HepG2 (cell line): ENCODE data around the gene RAET1E. TPM values are rescaled to one million over a fixed set of nuclear protein-coding genes. Genes with fewer than 3 reads are reported as not detected.

Experiments used
- ATAC-seq: fragments of 200-7000 bp; cut with Tn5 transposase; 3 replicates; pipeline ENCODE4 v1.9.1; 2020; ENCODE audit warnings: mild to moderate bottlenecking, moderate library complexity
- BruUV-seq: library from RNA; stranded (reverse); fragments of 400-500 nt; replicated peaks from 2 replicates; lab custom pipeline; 2021; lab: Mats Ljungman, UMichigan
- CTCF ChIA-PET: fragments of 300-600 bp; formaldehyde crosslinking; extraction: SDS; loops from one replicate; lab custom pipeline; 2021; ENCODE audit warnings: low total read pairs, inconsistent platforms, low intra/inter-chr PET ratio; lab: Yijun Ruan, JAX
- POLR2A ChIA-PET: fragments of 350-600 bp; sonication (Branson Sonifier 250); formaldehyde crosslinking; loops from one replicate; lab custom pipeline; 2020; ENCODE audit warnings: antibody characterized with exemption, inconsistent platforms; lab: Yijun Ruan, JAX
- DNase-seq: peaks from one replicate; pipeline ENCODE4 v3.0.0-alpha.2; 2015; ENCODE audit warnings: low spot score
- FAIRE-seq: peaks from 3 replicates; lab custom pipeline; 2011; peaks lifted over from hg19 to GRCh38; lab: Jason Lieb, UNC
- H2AFZ ChIP-seq: one replicate; pipeline ENCODE4 v1.6.1; 2011; ENCODE audit warnings: low read length, inconsistent platforms
- H3K27ac ChIP-seq: fragments of 300-600 bp; 3 replicates; pipeline ENCODE4 v1.8.0; 2011; ENCODE audit warnings: mixed run types, mild to moderate bottlenecking, mixed read lengths, low read length, inconsistent platforms; ENCODE audit not compliant: insufficient read depth; ENCODE audit errors: extremely low read length
- H3K27me3 ChIP-seq, 2 experiments: fragments of 200-600 bp in 1 of 2; 2 replicates in 1 of 2; 3 replicates in 1 of 2; pipeline versions ENCODE4 v1.6.0 to v1.8.0; 2011; ENCODE audit warnings: low read length in 2 of 2, mild to moderate bottlenecking in 2 of 2, moderate library complexity in 2 of 2, inconsistent platforms in 1 of 2; ENCODE audit not compliant: insufficient read depth in 2 of 2, control insufficient read depth in 1 of 2
- H3K36me3 ChIP-seq, 2 experiments: fragments of 200-600 bp in 1 of 2; replicated peaks in 1 of 2; 2 replicates in 1 of 2; 3 replicates in 1 of 2; pipeline versions ENCODE4 v1.5.1 to v1.8.0; 2011; ENCODE audit warnings: low read length in 2 of 2, inconsistent platforms in 1 of 2; ENCODE audit not compliant: insufficient read depth in 2 of 2, control insufficient read depth in 1 of 2
- H3K4me1 ChIP-seq: 2 replicates; pipeline ENCODE4 v1.5.1; 2012; ENCODE audit warnings: low read length, inconsistent platforms; ENCODE audit not compliant: insufficient read depth
- H3K4me2 ChIP-seq: 2 replicates; pipeline ENCODE4 v1.6.0; 2011; ENCODE audit warnings: low read depth, low read length, inconsistent platforms
- H3K4me3 ChIP-seq, 3 experiments: fragments of 200-600 bp in 1 of 3; sonication (generic), shearing (Covaris generic) in 1 of 3; replicated peaks in 1 of 3; 2 replicates each; pipeline ENCODE4 v1.5.1; 2011 to 2016; ENCODE audit warnings: low read length in 3 of 3, inconsistent platforms in 2 of 3, low read depth in 2 of 3, mild to moderate bottlenecking in 2 of 3, control low read depth in 1 of 3, mixed read lengths in 1 of 3; ENCODE audit not compliant: insufficient read depth in 1 of 3
- H3K79me2 ChIP-seq: one replicate; pipeline ENCODE4 v1.6.1; 2011; ENCODE audit warnings: low read length, inconsistent platforms; ENCODE audit not compliant: insufficient read depth
- H3K9ac ChIP-seq: 2 replicates; pipeline ENCODE4 v1.6.0; 2011; ENCODE audit warnings: mild to moderate bottlenecking, low read depth, low read length, inconsistent platforms; ENCODE audit not compliant: insufficient read depth
- H3K9me3 ChIP-seq: 2 replicates; pipeline ENCODE4 v1.5.1; 2012; ENCODE audit warnings: mild to moderate bottlenecking, low read length
- H4K20me1 ChIP-seq: 2 replicates; pipeline ENCODE4 v1.6.0; 2011; ENCODE audit warnings: inconsistent platforms, mild to moderate bottlenecking, low read length, moderate library complexity; ENCODE audit not compliant: insufficient read depth
- HMGXB3 ChIP-seq: sonication (generic); formaldehyde crosslinking; IDR thresholded peaks from 2 replicates; pipeline ENCODE4 v1.4.0; 2020; ENCODE audit warnings: missing genetic modification reagents, borderline replicate concordance
- SNRNP70 ChIP-seq: fragments of 200-400 bp; formaldehyde crosslinking; IDR thresholded peaks from 2 replicates; pipeline ENCODE4 v1.6.1; 2017; ENCODE audit warnings: mild to moderate bottlenecking, low read depth, low read length, moderate library complexity
- TGIF2 ChIP-seq: IDR thresholded peaks from 2 replicates; pipeline ENCODE4 v1.6.1; 2016; ENCODE audit warnings: control low read depth, missing compliant biosample characterization
- ZNF101 ChIP-seq: sonication (generic); formaldehyde crosslinking; IDR thresholded peaks from 2 replicates; pipeline ENCODE4 v1.4.0; 2020; ENCODE audit warnings: mild to moderate bottlenecking, low read depth, missing genetic modification reagents, borderline replicate concordance
- ZNF547 ChIP-seq: sonication (generic); formaldehyde crosslinking; IDR thresholded peaks from 2 replicates; pipeline ENCODE4 v1.5.1; 2020; ENCODE audit warnings: mild to moderate bottlenecking, missing genetic modification reagents
- WGBS: methylation state at CpG from one replicate; pipeline ENCODE4 v1.1.6; 2017; ENCODE audit warnings: low lambda C conversion rate; 5-methylcytosine and 5-hydroxymethylcytosine counted together
- in situ Hi-C: cut with HindIII; loops from 2 replicates; pipeline ENCODE4 v1.10.0; 2017; ENCODE audit warnings: low pct_unique_long_range_greater_than_20kb; ENCODE audit not compliant: extremely low pct_ligation_motif_present
- intact Hi-C: fragments of 100-400 bp; cut with micrococcal nuclease; formaldehyde crosslinking; loops from one replicate; pipeline ENCODE4 v1.10.0; 2022; ENCODE audit not compliant: unreplicated experiment
- polyA plus RNA-seq, 8 experiments: library from polyadenylated mRNA; depleted of rRNA in 3 of 8; stranded (reverse) in 7 of 8; unstranded in 1 of 8; fragments of >200 nt; fragmentation: Illumina TruSeq in 4 of 8; extraction: Trizol in 4 of 8; gene quantifications; 2 replicates each; pipeline versions ENCODE4 v1.2.1 to v1.2.3, GENCODE V29; 2011 to 2016; ENCODE audit warnings: low read depth in 4 of 8, missing spikeins in 1 of 8, mixed read lengths in 1 of 8; ENCODE audit not compliant: insufficient read depth in 1 of 8
- total RNA-seq, 5 experiments: library from RNA; depleted of rRNA; stranded (reverse); fragments of >200 nt; fragmentation: Illumina TruSeq; extraction: Trizol; gene quantifications; 2 replicates each; pipeline ENCODE4 v1.2.3, GENCODE V29; 2016; ENCODE audit warnings: low read depth in 1 of 5

RAET1E gene
- total and polyA plus RNA-seq, 2 of the 13 experiments (the other 11 are each of a cell fraction or from before 2014, with no cell fraction given): not detected

- no peaks in the 10 kb centered on the region for H3K27me3 ChIP-seq
- peaks cover 40% of the 10 kb centered on the region for H3K4me1 ChIP-seq
- WGBS: 97% methylated on average over 12 of the region's 12 CpGs
- peaks cover 9% of the 10 kb centered on the region for H3K79me2 ChIP-seq
- no peak overlapping the region for H3K4me2 ChIP-seq
- FAIRE-seq (no peak), DNase-seq (no peak), ATAC-seq (no peak)
- H3K36me3 ChIP-seq: peaks cover 0 to 25% of the 10 kb centered on the region in 2 experiments; a peak in 2 of 5 replicates
- intact Hi-C loops (no loop called here), in situ Hi-C loops (no loop called here)
- no peak for TF ChIP-seq SNRNP70
- no peak for TF ChIP-seq HMGXB3 (CRISPR knock-in tag)
- TF ChIP-seq TGIF2 (CRISPR knock-in tag): no peak
- TF ChIP-seq ZNF547 (CRISPR knock-in tag): no peak
- no peak for TF ChIP-seq ZNF101 (CRISPR knock-in tag)
- no peak overlapping the region for H3K27ac ChIP-seq
- H3K9ac ChIP-seq: no peak overlapping the region
- H2AFZ ChIP-seq: no peak overlapping the region
- H3K9me3 ChIP-seq: no peaks in the 10 kb centered on the region
- BruUV-seq: no TSS peak
- ChIA-PET CTCF (no interaction called here), POLR2A (no interaction called here)
- peaks cover 3% of the 10 kb centered on the region; the same call in 1 of the 2 replicates for H4K20me1 ChIP-seq
- H3K4me3 ChIP-seq: no peak overlapping the region
Observed at GRCh38 chr6:149852881-149853280, 45.0 kb downstream of the RAET1E start.
